Epidermal melanocyte (primary cell): Measurements from ENCODE around the gene NTSR1.
A peak's percentile ranks its signal among the peaks of the same experiment; 100 is the strongest.

Source experiments
- DNase-seq: peaks from one replicate; pipeline ENCODE4 v3.0.0; 2011; ENCODE audit warnings: low spot score; ENCODE audit not compliant: insufficient read length

NTSR1 gene

GRCh38 chr20:62708591-62709536 lies at the start of gene NTSR1:
Gene NTSR1, plus strand, starts transcription at chr20:62708836. Its CDS starts 372 bp downstream, at chr20:62709208.
- no peak for DNase-seq

- DNase-seq: no peak
These were observed 49.0 kb upstream of the NTSR1 start for GRCh38 chr20:62659488-62660239.

GRCh38 chr20:62660240-62660615 lies 48.4 kb upstream of the NTSR1 start:
- no peak for DNase-seq

- DNase-seq: no peak
These were observed 47.9 kb upstream of the NTSR1 start for GRCh38 chr20:62660768-62661167.

- no peak for DNase-seq
These were observed 47.0 kb upstream of the NTSR1 start for GRCh38 chr20:62661647-62662046.

- DNase-seq: peak; percentile 72
These were observed 46.2 kb upstream of the NTSR1 start for GRCh38 chr20:62662422-62662821.

- DNase-seq: no peak
These were observed 45.3 kb upstream of the NTSR1 start for GRCh38 chr20:62663145-62664018.

- DNase-seq: no peak
These were observed 44.3 kb upstream of the NTSR1 start for GRCh38 chr20:62664019-62664971.

GRCh38 chr20:62665153-62665754 lies 43.4 kb upstream of the NTSR1 start:
- DNase-seq: no peak

- DNase-seq: no peak
These were observed 42.6 kb upstream of the NTSR1 start for GRCh38 chr20:62665826-62666735.

- peak; percentile 76 for DNase-seq
These were observed 41.7 kb upstream of the NTSR1 start for GRCh38 chr20:62666736-62667529.

- no peak for DNase-seq
These were observed 40.9 kb upstream of the NTSR1 start for GRCh38 chr20:62667530-62668440.

GRCh38 chr20:62668441-62669027 lies 40.1 kb upstream of the NTSR1 start:
- peak; percentile 98 for DNase-seq

- no peak for DNase-seq
These were observed 39.4 kb upstream of the NTSR1 start for GRCh38 chr20:62669249-62669648.

GRCh38 chr20:62670156-62670555 lies 38.5 kb upstream of the NTSR1 start:
- DNase-seq: no peak

GRCh38 chr20:62670998-62671397 lies 37.6 kb upstream of the NTSR1 start:
- DNase-seq: no peak

GRCh38 chr20:62671765-62672164 lies 36.9 kb upstream of the NTSR1 start:
- DNase-seq: no peak
